HepG2 (cell line): Measurements from ENCODE around the gene HMGCR. TPM values are rescaled to one million over a fixed set of nuclear protein-coding genes. Genes with fewer than 3 reads are reported as not detected.
A peak's percentile ranks its signal among the peaks of the same experiment; 100 is the strongest.

Source experiments
- ATAC-seq: fragments of 200-7000 bp; cut with Tn5 transposase; 3 replicates; pipeline ENCODE4 v1.9.1; 2020; ENCODE audit warnings: mild to moderate bottlenecking, moderate library complexity
- BruUV-seq: library from RNA; stranded (reverse); fragments of 400-500 nt; replicated peaks from 2 replicates; lab custom pipeline; 2021; lab: Mats Ljungman, UMichigan
- CTCF ChIA-PET: fragments of 300-600 bp; formaldehyde crosslinking; extraction: SDS; loops from one replicate; lab custom pipeline; 2021; ENCODE audit warnings: low total read pairs, inconsistent platforms, low intra/inter-chr PET ratio; lab: Yijun Ruan, JAX
- POLR2A ChIA-PET: fragments of 350-600 bp; sonication (Branson Sonifier 250); formaldehyde crosslinking; loops from one replicate; lab custom pipeline; 2020; ENCODE audit warnings: antibody characterized with exemption, inconsistent platforms; lab: Yijun Ruan, JAX
- DNase-seq: peaks from one replicate; pipeline ENCODE4 v3.0.0-alpha.2; 2015; ENCODE audit warnings: low spot score
- FAIRE-seq: peaks from 3 replicates; lab custom pipeline; 2011; peaks lifted over from hg19 to GRCh38; lab: Jason Lieb, UNC
- H2AFZ ChIP-seq: one replicate; pipeline ENCODE4 v1.6.1; 2011; ENCODE audit warnings: low read length, inconsistent platforms
- H3K27ac ChIP-seq: fragments of 300-600 bp; 3 replicates; pipeline ENCODE4 v1.8.0; 2011; ENCODE audit warnings: mixed run types, mild to moderate bottlenecking, mixed read lengths, low read length, inconsistent platforms; ENCODE audit not compliant: insufficient read depth; ENCODE audit errors: extremely low read length
- H3K27me3 ChIP-seq, 2 experiments: fragments of 200-600 bp in 1 of 2; 2 replicates in 1 of 2; 3 replicates in 1 of 2; pipeline versions ENCODE4 v1.6.0 to v1.8.0; 2011; ENCODE audit warnings: low read length in 2 of 2, mild to moderate bottlenecking in 2 of 2, moderate library complexity in 2 of 2, inconsistent platforms in 1 of 2; ENCODE audit not compliant: insufficient read depth in 2 of 2, control insufficient read depth in 1 of 2
- H3K36me3 ChIP-seq, 2 experiments: fragments of 200-600 bp in 1 of 2; replicated peaks in 1 of 2; 2 replicates in 1 of 2; 3 replicates in 1 of 2; pipeline versions ENCODE4 v1.5.1 to v1.8.0; 2011; ENCODE audit warnings: low read length in 2 of 2, inconsistent platforms in 1 of 2; ENCODE audit not compliant: insufficient read depth in 2 of 2, control insufficient read depth in 1 of 2
- H3K4me1 ChIP-seq: 2 replicates; pipeline ENCODE4 v1.5.1; 2012; ENCODE audit warnings: low read length, inconsistent platforms; ENCODE audit not compliant: insufficient read depth
- H3K4me2 ChIP-seq: 2 replicates; pipeline ENCODE4 v1.6.0; 2011; ENCODE audit warnings: low read depth, low read length, inconsistent platforms
- H3K4me3 ChIP-seq, 3 experiments: fragments of 200-600 bp in 1 of 3; sonication (generic), shearing (Covaris generic) in 1 of 3; replicated peaks in 1 of 3; 2 replicates each; pipeline ENCODE4 v1.5.1; 2011 to 2016; ENCODE audit warnings: low read length in 3 of 3, inconsistent platforms in 2 of 3, low read depth in 2 of 3, mild to moderate bottlenecking in 2 of 3, control low read depth in 1 of 3, mixed read lengths in 1 of 3; ENCODE audit not compliant: insufficient read depth in 1 of 3
- H3K79me2 ChIP-seq: one replicate; pipeline ENCODE4 v1.6.1; 2011; ENCODE audit warnings: low read length, inconsistent platforms; ENCODE audit not compliant: insufficient read depth
- H3K9ac ChIP-seq: 2 replicates; pipeline ENCODE4 v1.6.0; 2011; ENCODE audit warnings: mild to moderate bottlenecking, low read depth, low read length, inconsistent platforms; ENCODE audit not compliant: insufficient read depth
- H3K9me3 ChIP-seq: 2 replicates; pipeline ENCODE4 v1.5.1; 2012; ENCODE audit warnings: mild to moderate bottlenecking, low read length
- H4K20me1 ChIP-seq: 2 replicates; pipeline ENCODE4 v1.6.0; 2011; ENCODE audit warnings: inconsistent platforms, mild to moderate bottlenecking, low read length, moderate library complexity; ENCODE audit not compliant: insufficient read depth
- ATM ChIP-seq: fragments of 450-650 bp; IDR thresholded peaks from 2 replicates; pipeline ENCODE4 v1.7.1; 2017; ENCODE audit warnings: mild to moderate bottlenecking, borderline replicate concordance
- CREB1 ChIP-seq, 2 experiments: fragments of 450-650 bp in 1 of 2; IDR thresholded peaks; 2 replicates each; pipeline ENCODE4 v1.6.1; 2016 to 2017; ENCODE audit warnings: control low read depth in 1 of 2, mild to moderate bottlenecking in 1 of 2, missing compliant biosample characterization in 1 of 2, missing genetic modification characterization in 1 of 2
- CREM ChIP-seq, 2 experiments: sonication (generic) in 1 of 2; formaldehyde crosslinking in 1 of 2; IDR thresholded peaks; 2 replicates each; pipeline versions ENCODE4 v1.4.0 to v1.6.1; 2016 to 2020; ENCODE audit warnings: antibody characterized with exemption in 1 of 2, mild to moderate bottlenecking in 1 of 2, missing genetic modification reagents in 1 of 2
- DMAP1 ChIP-seq: IDR thresholded peaks from 2 replicates; pipeline ENCODE4 v1.6.1; 2016
- ELF4 ChIP-seq: sonication (generic); formaldehyde crosslinking; IDR thresholded peaks from 2 replicates; pipeline ENCODE4 v1.5.0; 2020; ENCODE audit warnings: missing genetic modification reagents, mild to moderate bottlenecking, moderate library complexity, borderline replicate concordance
- ESRRA ChIP-seq: sonication (generic); formaldehyde crosslinking; IDR thresholded peaks from 2 replicates; pipeline ENCODE4 v1.5.1; 2020; ENCODE audit warnings: mild to moderate bottlenecking, low read depth, missing genetic modification reagents
- FOXA1 ChIP-seq, 2 experiments: fragments of 450-650 bp in 1 of 2; sonication (generic) in 1 of 2; formaldehyde crosslinking in 1 of 2; IDR thresholded peaks; 2 replicates each; pipeline versions ENCODE4 v1.4.0 to v1.6.1; 2016 to 2020; ENCODE audit warnings: missing genetic modification reagents in 1 of 2
- FOXO1 ChIP-seq: sonication (generic); formaldehyde crosslinking; IDR thresholded peaks from 2 replicates; pipeline ENCODE4 v1.4.0; 2020; ENCODE audit warnings: missing genetic modification reagents
- MAFF ChIP-seq: IDR thresholded peaks from 2 replicates; pipeline ENCODE4 v1.6.1; 2011; ENCODE audit warnings: low read depth, low read length, improper control_type of control experiment
- MAFK ChIP-seq, 2 experiments: IDR thresholded peaks in 1 of 2; conservative IDR thresholded peaks in 1 of 2; 2 replicates each; pipeline ENCODE4 v1.6.1; 2011; ENCODE audit warnings: improper control_type of control experiment in 2 of 2, low read length in 2 of 2
- MED1 ChIP-seq: sonication (generic); formaldehyde crosslinking; IDR thresholded peaks from 2 replicates; pipeline ENCODE4 v1.4.0; 2020; ENCODE audit warnings: missing genetic modification reagents
- RARA ChIP-seq: IDR thresholded peaks from 2 replicates; pipeline ENCODE4 v1.6.1; 2016; ENCODE audit warnings: missing genetic modification reagents, missing compliant biosample characterization
- RXRA ChIP-seq: sonication (generic); formaldehyde crosslinking; IDR thresholded peaks from 2 replicates; pipeline ENCODE4 v1.5.1; 2020; ENCODE audit warnings: missing genetic modification reagents
- SOX13 ChIP-seq, 3 experiments: fragments of 450-650 bp in 1 of 3; sonication (generic) in 1 of 3; formaldehyde crosslinking in 1 of 3; IDR thresholded peaks in 2 of 3; conservative IDR thresholded peaks in 1 of 3; 2 replicates each; pipeline versions ENCODE4 v1.5.0 to v1.6.1; 2016 to 2020; ENCODE audit warnings: antibody characterized with exemption in 1 of 3, mild to moderate bottlenecking in 1 of 3, missing compliant biosample characterization in 1 of 3, missing genetic modification reagents in 1 of 3, moderate library complexity in 1 of 3
- SP1 ChIP-seq, 2 experiments: fragments of 450-650 bp in 1 of 2; sonication (generic) in 1 of 2; formaldehyde crosslinking in 1 of 2; IDR thresholded peaks; 2 replicates each; pipeline versions ENCODE4 v1.4.0 to v1.6.1; 2016 to 2020; ENCODE audit warnings: missing genetic modification reagents in 1 of 2
- TBL1XR1 ChIP-seq: fragments of 150-350 bp; IDR thresholded peaks from 2 replicates; pipeline ENCODE4 v1.6.1; 2014; ENCODE audit warnings: borderline replicate concordance, low read length; ENCODE audit not compliant: partially characterized antibody
- ZNF773 ChIP-seq: sonication (generic); formaldehyde crosslinking; IDR thresholded peaks from 2 replicates; pipeline ENCODE4 v1.4.0; 2020; ENCODE audit warnings: missing genetic modification reagents, borderline replicate concordance
- WGBS: methylation state at CpG from one replicate; pipeline ENCODE4 v1.1.6; 2017; ENCODE audit warnings: low lambda C conversion rate; 5-methylcytosine and 5-hydroxymethylcytosine counted together
- in situ Hi-C: cut with HindIII; loops from 2 replicates; pipeline ENCODE4 v1.10.0; 2017; ENCODE audit warnings: low pct_unique_long_range_greater_than_20kb; ENCODE audit not compliant: extremely low pct_ligation_motif_present
- intact Hi-C: fragments of 100-400 bp; cut with micrococcal nuclease; formaldehyde crosslinking; loops from one replicate; pipeline ENCODE4 v1.10.0; 2022; ENCODE audit not compliant: unreplicated experiment
- polyA plus RNA-seq, 8 experiments: library from polyadenylated mRNA; depleted of rRNA in 3 of 8; stranded (reverse) in 7 of 8; unstranded in 1 of 8; fragments of >200 nt; fragmentation: Illumina TruSeq in 4 of 8; extraction: Trizol in 4 of 8; gene quantifications; 2 replicates each; pipeline versions ENCODE4 v1.2.1 to v1.2.3, GENCODE V29; 2011 to 2016; ENCODE audit warnings: low read depth in 4 of 8, missing spikeins in 1 of 8, mixed read lengths in 1 of 8; ENCODE audit not compliant: insufficient read depth in 1 of 8
- total RNA-seq, 5 experiments: library from RNA; depleted of rRNA; stranded (reverse); fragments of >200 nt; fragmentation: Illumina TruSeq; extraction: Trizol; gene quantifications; 2 replicates each; pipeline ENCODE4 v1.2.3, GENCODE V29; 2016; ENCODE audit warnings: low read depth in 1 of 5
- TF ChIP-seq, protein P1 (sequence below): IDR thresholded peaks from 2 replicates; pipeline ENCODE4 v1.4.0; 2020; ENCODE audit warnings: mild to moderate bottlenecking, missing genetic modification reagents
- TF ChIP-seq, protein P2 (sequence below): IDR thresholded peaks from 2 replicates; pipeline ENCODE4 v1.6.1; 2016; ENCODE audit warnings: missing compliant biosample characterization, missing genetic modification reagents, borderline replicate concordance

The HMGCR gene
- total and polyA plus RNA-seq, 2 of the 13 experiments (the other 11 are each of a cell fraction or from before 2014, with no cell fraction given): 43.0 to 144 TPM

GRCh38 chr5:75373862-75374261, 36.8 kb downstream of the HMGCR start (continued):
- TF ChIP-seq CREB1 (IDR thresholded peaks at IDR 0.05): no peak
- TF ChIP-seq CREB1 (CRISPR knock-in tag; IDR thresholded peaks at IDR 0.05): no peak
- TF ChIP-seq, protein P1, sequence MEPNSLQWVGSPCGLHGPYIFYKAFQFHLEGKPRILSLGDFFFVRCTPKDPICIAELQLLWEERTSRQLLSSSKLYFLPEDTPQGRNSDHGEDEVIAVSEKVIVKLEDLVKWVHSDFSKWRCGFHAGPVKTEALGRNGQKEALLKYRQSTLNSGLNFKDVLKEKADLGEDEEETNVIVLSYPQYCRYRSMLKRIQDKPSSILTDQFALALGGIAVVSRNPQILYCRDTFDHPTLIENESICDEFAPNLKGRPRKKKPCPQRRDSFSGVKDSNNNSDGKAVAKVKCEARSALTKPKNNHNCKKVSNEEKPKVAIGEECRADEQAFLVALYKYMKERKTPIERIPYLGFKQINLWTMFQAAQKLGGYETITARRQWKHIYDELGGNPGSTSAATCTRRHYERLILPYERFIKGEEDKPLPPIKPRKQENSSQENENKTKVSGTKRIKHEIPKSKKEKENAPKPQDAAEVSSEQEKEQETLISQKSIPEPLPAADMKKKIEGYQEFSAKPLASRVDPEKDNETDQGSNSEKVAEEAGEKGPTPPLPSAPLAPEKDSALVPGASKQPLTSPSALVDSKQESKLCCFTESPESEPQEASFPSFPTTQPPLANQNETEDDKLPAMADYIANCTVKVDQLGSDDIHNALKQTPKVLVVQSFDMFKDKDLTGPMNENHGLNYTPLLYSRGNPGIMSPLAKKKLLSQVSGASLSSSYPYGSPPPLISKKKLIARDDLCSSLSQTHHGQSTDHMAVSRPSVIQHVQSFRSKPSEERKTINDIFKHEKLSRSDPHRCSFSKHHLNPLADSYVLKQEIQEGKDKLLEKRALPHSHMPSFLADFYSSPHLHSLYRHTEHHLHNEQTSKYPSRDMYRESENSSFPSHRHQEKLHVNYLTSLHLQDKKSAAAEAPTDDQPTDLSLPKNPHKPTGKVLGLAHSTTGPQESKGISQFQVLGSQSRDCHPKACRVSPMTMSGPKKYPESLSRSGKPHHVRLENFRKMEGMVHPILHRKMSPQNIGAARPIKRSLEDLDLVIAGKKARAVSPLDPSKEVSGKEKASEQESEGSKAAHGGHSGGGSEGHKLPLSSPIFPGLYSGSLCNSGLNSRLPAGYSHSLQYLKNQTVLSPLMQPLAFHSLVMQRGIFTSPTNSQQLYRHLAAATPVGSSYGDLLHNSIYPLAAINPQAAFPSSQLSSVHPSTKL (CRISPR knock-in tag): peak; percentile 23; the same call in 1 of the 2 replicates
- peak; percentile 57 for TF ChIP-seq RARA (CRISPR knock-in tag)
- no peak for TF ChIP-seq ATM
- TF ChIP-seq MAFK (conservative IDR thresholded peaks at IDR 0.05 in 1 of 2, IDR thresholded peaks at IDR 0.05 in 1 of 2; ENCODE audit: low read length in 2 of 2): peak; percentile 55 to 65
- TF ChIP-seq MAFF: peak; percentile 71
- TF ChIP-seq TBL1XR1: peak; percentile 85
- no peak for TF ChIP-seq SOX13 (IDR thresholded peaks at IDR 0.05)
- TF ChIP-seq SOX13 (CRISPR knock-in tag; conservative IDR thresholded peaks at IDR 0.05 in 1 of 2, IDR thresholded peaks at IDR 0.05 in 1 of 2): 0 out of 4 replicates have a peak, but pooled peaks of 1 of the 2 experiments have one; percentile 16

DNA sequence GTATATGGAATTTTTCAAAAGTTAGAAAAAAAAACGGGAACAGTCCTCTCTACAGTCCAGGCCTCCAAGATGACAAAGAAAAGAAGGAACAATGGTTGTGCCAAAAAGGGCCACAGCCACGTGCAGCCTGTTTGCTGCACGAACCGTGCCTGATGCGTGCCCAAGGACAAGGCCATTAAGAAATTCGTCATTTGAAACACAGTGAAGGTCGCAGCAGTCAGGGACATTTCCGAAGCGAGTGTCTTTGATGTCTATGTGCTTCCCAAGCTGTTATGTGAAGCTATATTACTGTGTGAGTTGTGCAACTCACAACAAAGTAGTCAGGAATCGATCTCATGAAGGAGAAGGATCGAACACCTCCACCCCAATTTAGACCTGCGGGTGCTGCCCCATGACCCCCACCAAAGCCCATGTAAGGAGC, 37.4 kb downstream of the HMGCR start:
- no peak overlapping the region for H3K4me2 ChIP-seq
- H3K27me3 ChIP-seq: no peaks in the 10 kb centered on the region
- H3K4me3 ChIP-seq: no peak overlapping the region
- WGBS: 59% methylated on average over 12 of the region's 12 CpGs
- no TSS peak for BruUV-seq
- peaks cover 16% of the 10 kb centered on the region for H3K4me1 ChIP-seq
- FAIRE-seq: no peak
- DNase-seq: peak; percentile 75
- CTCF ChIA-PET: no interaction called here
- H3K79me2 ChIP-seq: no peaks in the 10 kb centered on the region
- H3K36me3 ChIP-seq: peaks cover 3 to 24% of the 10 kb centered on the region in 2 experiments
- intact Hi-C loops: no loop called here
- no peaks in the 10 kb centered on the region for H3K9me3 ChIP-seq
- H4K20me1 ChIP-seq: no peaks in the 10 kb centered on the region
- H3K9ac ChIP-seq: no peak overlapping the region
- in situ Hi-C loops: no loop called here
- peak overlapping the region; percentile 68 for H3K27ac ChIP-seq
- POLR2A ChIA-PET: interaction anchor here (0.8 to 1.5 kb wide), 2 partner anchors 38 to 294 kb away, joined by 3 read pairs; partner anchors contain the start of gene HMGCR
- H2AFZ ChIP-seq: no peak overlapping the region
- ATAC-seq: peak; percentile 71
- TF ChIP-seq MED1 (peak; percentile 65), RXRA (peak; percentile 59; the same call in 1 of the 2 replicates), ZNF773 (CRISPR knock-in tag) (no peak), DMAP1 (no peak), ELF4 (CRISPR knock-in tag) (no peak), ESRRA (CRISPR knock-in tag) (peak; percentile 81), SP1 (IDR thresholded peaks at IDR 0.05) (no peak), SP1 (CRISPR knock-in tag; IDR thresholded peaks at IDR 0.05) (no peak), CREM (IDR thresholded peaks at IDR 0.05) (no peak), CREM (CRISPR knock-in tag; IDR thresholded peaks at IDR 0.05) (no peak), FOXO1 (peak; percentile 82), FOXA1 (IDR thresholded peaks at IDR 0.05) (no peak), FOXA1 (CRISPR knock-in tag; IDR thresholded peaks at IDR 0.05) (0 out of 2 replicates have a peak, but pooled peaks have one; percentile 32)
- TF ChIP-seq, protein P2, sequence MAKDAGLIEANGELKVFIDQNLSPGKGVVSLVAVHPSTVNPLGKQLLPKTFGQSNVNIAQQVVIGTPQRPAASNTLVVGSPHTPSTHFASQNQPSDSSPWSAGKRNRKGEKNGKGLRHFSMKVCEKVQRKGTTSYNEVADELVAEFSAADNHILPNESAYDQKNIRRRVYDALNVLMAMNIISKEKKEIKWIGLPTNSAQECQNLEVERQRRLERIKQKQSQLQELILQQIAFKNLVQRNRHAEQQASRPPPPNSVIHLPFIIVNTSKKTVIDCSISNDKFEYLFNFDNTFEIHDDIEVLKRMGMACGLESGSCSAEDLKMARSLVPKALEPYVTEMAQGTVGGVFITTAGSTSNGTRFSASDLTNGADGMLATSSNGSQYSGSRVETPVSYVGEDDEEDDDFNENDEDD (CRISPR knock-in tag): peak; percentile 53
